ENCODE data around the gene C4B.
"Not testable (repeated sequence)": the region's sequence is repeated elsewhere in the genome, so short reads cannot be mapped to it uniquely, and the experiment has no call there.

The C4B gene

DNA sequence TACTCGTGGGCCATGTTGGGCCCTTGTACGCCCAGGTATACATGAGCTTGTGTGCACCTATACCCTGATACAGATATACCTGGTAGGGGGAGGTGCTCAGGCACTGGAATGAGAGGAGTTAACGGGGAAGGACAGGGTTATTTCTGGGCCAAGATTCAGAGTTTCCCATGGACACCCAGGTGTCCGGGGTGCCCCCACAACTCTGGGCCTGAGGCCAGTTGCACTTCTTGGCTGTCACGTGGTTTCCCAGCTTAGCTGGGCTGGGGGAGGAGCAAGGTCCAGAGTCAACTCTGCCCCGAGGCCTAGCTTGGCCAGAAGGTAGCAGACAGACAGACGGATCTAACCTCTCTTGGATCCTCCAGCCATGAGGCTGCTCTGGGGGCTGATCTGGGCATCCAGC lies 32.9 kb upstream of the C4B start, which contains the start of gene C4A:
Gene C4A (plus strand): TSS at position 314 of the 400 bp plus-strand sequence. CDS start 51 bp downstream, at position 365.
- not testable (repeated sequence) for DNase-seq (ENCODE audit: low read depth)

DNA sequence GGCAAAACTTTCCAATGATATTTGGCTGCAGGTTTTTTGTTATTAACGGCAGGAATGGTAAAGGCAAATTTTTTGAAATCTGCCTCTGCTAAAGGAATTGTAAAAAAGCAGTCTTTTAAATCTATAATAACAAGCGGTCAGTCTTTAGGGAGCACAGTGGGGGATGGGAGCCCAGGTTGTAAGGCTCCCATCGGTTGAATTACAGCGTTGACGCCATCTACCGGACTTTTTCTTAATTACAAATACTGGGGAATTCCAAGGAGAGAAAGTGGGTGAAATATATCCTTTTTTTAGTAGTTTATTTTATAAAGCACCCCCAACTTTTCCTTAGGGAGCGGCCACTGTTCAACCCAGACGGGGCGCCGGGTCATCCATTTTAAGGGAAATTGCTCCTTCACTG lies 25.2 kb upstream of the C4B start:
- DNase-seq (ENCODE audit: low read depth) = not testable (repeated sequence)

DNA sequence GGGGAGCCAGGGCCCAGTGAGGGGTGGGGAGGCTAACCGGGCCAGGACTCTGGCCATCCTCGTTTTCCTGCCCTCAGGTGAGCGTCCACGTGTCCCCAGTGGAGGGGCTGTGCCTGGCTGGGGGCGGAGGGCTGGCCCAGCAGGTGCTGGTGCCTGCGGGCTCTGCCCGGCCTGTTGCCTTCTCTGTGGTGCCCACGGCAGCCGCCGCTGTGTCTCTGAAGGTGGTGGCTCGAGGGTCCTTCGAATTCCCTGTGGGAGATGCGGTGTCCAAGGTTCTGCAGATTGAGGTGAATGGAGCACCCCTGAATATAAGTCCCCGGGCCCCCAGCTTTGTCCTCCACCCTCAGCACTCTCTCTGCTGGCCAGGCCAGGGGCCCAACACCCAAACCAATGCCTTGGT lies 20.2 kb upstream of the C4B start:
- DNase-seq (ENCODE audit: low read depth) = not testable (repeated sequence)

DNA sequence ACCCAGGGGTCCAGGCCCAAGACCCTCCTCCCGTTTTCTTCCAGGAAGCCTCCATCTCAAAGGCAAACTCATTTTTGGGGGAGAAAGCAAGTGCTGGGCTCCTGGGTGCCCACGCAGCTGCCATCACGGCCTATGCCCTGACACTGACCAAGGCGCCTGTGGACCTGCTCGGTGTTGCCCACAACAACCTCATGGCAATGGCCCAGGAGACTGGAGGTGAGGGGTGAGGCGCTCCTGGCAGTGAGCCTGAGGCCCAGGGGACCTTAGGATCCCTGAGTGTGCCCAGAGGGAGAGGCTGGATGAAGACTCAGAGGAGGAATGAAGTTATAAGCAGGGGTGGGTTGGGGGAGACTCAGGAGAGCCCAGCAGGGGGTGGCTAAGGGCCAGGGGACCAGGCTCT lies 18.2 kb upstream of the C4B start:
- DNase-seq (ENCODE audit: low read depth) = not testable (repeated sequence)

DNA sequence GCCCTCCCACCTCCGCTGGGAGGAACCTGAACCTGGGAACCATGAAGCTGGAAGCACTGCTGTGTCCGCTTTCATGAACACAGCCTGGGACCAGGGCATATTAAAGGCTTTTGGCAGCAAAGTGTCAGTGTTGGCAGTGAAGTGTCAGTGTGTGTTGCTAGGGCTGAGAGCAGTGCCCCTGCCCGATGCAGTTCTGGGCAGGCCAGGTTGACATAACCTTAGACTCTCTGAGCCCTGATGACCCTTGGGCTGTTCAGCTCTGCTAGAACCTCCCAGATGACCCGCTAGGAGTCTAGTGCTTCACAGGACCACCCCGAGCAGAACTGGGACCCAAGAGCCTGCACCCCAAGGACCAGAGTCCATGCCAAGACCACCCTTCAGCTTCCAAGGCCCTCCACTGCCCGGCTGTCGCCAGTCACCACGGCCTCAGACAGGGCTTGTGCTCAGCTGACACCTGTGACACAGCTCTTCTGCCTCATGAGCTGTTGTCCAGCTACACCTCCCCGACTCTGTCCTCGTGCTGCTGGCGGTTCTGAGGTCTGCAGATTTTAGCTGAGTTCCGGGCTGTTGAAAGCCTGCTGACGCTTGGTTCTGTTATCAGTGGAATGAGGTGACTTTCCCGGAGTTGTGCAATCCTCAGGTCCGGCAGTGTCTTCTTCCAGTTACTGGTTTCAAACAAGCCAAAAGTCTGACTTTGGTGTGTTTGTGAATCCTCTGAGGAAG lies 11.9 kb upstream of the C4B start:
- not testable (repeated sequence) for DNase-seq (ENCODE audit: low read depth)

DNA sequence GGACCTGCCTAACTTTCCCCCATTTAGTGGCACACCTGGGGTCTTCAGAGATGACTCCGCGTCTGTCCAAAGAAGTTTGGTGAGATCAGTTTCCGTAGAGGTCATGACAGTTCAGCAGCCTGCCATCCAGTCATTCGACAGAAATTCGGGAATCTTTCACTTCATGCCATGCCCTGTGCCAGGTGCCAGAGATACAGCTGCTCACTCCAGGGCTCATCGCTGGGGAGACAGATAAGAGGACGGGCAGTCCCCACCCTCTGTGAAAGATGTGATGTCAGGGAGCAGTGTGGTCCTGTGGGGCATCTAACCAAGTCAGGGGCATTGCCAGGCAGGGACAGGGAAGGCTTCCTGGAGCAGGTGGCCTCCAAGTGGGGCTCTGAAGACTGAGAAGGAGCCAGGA lies 11.3 kb upstream of the C4B start:
- DNase-seq (ENCODE audit: low read depth) = not testable (repeated sequence)

DNA sequence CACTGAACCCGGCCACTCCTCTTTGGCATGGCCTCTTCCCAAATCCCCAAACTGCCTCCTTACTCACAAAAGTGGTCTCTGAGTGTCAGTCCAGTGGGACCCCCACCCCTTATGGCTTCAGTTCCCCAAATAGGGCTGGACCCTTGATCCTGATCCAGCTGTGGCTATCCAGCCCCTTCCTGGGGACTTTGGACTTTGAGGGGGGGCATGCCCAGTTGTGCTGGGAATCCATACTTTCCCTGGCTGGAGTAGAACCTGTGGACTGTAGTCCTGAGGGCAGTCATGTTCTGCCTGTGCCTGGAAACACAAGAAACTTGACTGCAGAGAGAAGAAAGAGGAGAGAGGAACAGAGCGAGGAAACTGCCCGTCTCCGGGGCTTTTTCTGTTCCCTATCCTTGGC lies 10.2 kb upstream of the C4B start:
- DNase-seq (ENCODE audit: low read depth) = not testable (repeated sequence)

DNA sequence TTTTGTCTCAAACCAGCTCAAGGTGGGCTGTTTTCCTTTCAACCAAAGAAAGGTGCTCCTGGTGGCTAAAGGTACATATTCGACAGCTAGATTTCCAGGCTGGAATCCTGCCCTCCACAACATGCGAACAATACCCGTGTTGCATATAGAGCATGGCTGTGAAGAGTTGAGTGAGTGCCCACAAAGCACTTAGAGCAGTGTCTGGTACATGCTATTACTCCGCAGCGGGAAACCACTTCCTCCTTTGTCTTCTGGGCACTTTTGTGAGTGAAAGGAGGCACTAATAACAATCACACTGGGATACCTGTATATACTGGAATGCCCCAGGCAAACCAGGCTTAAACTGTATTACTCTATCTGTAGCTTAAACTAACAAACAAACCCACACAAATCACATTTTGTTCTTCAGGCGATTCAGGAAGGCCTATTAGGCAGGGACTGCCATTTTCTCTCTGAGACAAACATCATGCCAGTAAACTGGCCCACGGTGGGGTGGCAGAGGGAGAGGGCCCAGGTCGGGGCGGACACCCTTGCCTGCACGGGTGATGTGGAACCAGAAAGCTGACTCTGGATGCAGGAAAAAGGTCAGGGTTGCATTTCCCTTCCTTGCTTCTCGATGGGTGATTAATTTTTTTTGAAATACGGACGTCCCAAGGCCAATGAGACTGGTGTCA lies 9.6 kb upstream of the C4B start:
- not testable (repeated sequence) for DNase-seq (ENCODE audit: low read depth)

DNA sequence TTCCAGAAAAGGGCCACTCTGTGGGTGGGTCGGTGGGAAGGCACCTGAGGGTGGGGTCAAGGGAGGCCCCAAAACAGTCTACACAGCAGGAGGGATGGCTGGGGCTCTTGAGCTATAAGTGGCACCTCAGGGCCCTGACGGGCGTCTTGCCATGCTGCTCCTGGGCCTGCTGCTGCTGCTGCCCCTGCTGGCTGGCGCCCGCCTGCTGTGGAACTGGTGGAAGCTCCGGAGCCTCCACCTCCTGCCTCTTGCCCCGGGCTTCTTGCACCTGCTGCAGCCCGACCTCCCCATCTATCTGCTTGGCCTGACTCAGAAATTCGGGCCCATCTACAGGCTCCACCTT lies 9.1 kb upstream of the C4B start:
- not testable (repeated sequence) for DNase-seq (ENCODE audit: low read depth)

DNA sequence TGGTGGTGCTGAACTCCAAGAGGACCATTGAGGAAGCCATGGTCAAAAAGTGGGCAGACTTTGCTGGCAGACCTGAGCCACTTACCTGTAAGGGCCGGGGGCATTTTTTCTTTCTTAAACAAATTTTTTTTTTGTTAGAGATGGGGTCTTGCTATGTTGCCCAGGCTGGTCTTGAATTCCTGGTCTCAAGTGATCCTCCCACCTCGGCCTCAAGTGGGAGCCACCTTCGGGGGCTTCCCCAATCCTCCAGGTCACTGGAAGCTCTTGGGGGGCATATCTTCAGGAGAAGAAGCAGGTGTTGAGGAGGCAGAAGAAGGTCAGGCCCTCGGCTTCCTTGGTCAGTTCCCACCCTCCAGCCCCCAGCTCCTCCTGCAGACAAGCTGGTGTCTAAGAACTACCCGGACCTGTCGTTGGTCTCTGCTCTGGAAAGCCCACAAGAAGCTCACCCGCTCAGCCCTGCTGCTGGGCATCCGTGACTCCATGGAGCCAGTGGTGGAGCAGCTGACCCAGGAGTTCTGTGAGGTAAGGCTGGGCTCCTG lies 8.5 kb upstream of the C4B start:
- DNase-seq (ENCODE audit: low read depth) = not testable (repeated sequence)

DNA sequence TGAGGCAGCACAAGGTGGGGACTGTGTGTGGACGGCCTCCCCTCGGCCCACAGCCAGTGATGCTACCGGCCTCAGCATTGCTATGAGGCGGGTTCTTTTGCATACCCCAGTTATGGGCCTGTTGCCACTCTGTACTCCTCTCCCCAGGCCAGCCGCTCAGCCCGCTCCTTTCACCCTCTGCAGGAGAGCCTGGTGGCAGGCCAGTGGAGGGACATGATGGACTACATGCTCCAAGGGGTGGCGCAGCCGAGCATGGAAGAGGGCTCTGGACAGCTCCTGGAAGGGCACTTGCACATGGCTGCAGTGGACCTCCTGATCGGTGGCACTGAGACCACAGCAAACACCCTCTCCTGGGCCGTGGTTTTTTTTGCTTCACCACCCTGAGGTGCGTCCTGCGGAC lies 7.5 kb upstream of the C4B start:
- DNase-seq (ENCODE audit: low read depth) = not testable (repeated sequence)

DNA sequence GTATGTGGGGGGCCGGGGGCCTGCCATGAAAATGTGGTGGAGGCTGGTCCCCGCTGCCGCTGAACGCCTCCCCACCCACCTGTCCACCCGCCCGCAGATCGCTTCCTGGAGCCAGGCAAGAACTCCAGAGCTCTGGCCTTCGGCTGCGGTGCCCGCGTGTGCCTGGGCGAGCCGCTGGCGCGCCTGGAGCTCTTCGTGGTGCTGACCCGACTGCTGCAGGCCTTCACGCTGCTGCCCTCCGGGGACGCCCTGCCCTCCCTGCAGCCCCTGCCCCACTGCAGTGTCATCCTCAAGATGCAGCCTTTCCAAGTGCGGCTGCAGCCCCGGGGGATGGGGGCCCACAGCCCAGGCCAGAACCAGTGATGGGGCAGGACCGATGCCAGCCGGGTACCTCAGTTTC lies 6.6 kb upstream of the C4B start:
- not testable (repeated sequence) for DNase-seq (ENCODE audit: low read depth)

DNA sequence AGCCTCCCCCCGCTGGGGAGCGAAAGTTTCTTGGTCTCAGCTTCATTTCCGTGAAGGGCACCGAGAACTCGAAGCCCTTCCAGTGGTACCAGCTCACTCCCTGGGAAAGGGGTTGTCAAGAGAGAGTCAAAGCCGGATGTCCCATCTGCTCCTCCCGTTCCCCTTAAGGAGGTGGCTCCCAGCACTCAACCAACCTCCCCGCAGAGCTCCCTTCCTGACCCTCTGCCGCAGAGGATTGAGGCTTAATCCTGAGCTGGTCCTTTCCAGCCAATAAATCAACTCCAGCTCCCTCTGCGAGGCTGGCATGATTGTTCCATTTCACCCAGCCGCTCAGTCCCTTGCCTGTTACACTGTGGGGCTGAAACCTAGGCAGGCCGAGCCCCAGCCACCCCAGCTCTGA lies 6.0 kb upstream of the C4B start:
- not testable (repeated sequence) for DNase-seq (ENCODE audit: low read depth)

DNA sequence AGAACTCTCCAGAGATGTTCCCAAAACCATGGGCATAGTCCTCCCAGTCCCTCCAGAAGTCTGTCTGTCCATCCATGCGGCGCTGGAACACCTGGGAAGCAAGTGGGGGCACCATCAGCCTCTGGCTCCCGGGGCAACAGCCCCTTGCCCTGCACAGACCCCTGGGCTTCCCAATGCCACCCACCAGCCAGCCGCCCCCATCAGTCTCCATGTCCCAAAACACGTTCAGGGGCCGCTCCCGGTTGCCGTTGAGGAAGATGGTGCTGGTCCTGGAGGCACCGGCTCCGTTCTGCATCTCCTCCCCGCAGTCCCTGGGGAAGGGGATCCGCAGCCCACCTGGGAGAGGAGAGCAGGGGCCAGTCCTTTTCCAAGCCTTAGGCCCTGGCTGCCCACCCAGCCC lies 5.1 kb upstream of the C4B start:
- not testable (repeated sequence) for DNase-seq (ENCODE audit: low read depth)

DNA sequence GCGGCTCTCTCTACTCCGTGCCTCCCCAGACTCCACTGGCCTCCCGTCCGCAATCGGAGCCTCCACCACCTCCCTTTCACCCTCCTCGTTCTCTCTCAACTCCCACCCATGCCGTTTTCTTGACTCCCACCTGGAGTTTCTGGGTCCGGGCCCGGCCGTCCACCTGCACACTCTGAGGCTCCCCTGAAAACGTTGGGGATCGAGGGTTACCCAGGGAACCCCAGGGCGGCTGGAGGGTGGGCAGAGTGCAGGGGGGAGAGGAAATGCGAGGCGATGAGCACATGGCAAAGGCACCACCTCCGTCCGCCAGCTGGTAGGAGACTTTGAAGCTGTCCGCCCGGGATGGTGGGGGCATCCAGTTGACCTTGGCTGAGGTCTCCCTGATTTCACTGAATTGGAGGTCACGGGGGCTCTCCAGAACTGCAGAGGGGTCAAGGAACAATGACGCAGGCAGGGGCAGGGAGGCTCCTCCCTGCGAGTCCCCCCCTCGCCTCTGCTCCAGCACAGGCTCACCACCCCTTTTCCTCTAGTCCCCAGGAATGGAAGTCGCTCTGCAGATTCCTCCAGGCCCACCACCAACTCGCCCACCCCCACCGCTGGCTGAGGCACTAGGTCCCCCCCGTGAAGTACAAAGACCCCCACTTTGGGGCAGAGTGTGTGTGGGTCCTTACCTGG lies 3.6 kb upstream of the C4B start:
- not testable (repeated sequence) for DNase-seq (ENCODE audit: low read depth)

DNA sequence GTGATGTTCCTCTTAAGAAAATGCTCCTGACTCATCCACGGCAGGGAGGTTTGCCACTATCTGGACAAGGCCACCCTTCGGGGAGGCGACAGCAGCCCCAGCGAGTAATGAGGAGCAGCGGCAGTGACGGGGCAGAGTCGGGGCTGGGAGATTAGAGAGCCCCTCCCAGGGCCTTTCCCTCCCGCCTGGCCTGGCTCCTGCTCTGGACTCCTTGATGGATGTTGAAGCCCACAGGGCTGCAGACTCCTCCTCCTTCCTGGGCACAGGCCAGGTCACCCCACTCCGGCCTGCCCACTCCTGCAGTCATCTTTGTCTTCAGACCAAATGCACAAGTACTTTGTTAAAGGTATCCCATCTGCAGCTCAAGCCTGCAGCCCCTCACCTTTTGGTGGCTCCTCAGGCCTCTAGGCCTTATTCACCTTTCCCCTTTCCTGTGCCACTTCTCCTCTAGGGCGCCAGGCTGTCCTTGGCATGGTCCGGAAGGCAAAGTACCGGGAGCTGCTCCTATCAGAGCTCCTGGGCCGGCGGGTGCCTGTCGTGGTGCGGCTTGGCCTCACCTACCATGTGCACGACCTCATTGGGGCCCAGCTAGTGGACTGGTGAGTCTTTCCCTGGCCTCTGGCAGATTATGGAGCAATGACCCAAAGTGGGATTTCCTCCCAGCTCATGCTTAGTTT lies 1.5 kb upstream of the C4B start:
- not testable (repeated sequence) for DNase-seq (ENCODE audit: low read depth)

DNA sequence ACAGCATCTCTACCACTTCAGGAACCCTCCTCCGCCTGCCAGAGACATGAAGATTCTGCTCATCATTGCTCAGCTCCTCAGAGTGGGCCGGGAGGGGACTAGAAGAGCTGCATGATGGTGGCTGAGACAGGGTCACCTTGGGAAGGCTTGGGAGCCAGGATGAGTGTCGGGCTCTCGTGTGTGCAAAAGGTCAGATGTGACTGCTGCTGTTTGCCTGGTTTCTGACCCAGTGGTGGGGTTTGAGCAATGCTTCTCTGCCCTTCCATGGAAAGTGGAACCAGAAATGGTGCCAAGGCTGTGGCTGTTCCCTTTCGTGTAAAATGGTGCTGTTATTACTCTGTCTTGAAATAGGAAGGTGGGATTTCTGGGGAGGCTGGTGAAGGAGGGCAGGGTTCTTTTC lies 857 bp upstream of the C4B start:
- not testable (repeated sequence) for DNase-seq (ENCODE audit: low read depth)

DNA sequence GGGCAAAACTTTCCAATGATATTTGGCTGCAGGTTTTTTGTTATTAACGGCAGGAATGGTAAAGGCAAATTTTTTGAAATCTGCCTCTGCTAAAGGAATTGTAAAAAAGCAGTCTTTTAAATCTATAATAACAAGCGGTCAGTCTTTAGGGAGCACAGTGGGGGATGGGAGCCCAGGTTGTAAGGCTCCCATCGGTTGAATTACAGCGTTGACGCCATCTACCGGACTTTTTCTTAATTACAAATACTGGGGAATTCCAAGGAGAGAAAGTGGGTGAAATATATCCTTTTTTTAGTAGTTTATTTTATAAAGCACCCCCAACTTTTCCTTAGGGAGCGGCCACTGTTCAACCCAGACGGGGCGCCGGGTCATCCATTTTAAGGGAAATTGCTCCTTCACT lies 7.5 kb downstream of the C4B start:
- DNase-seq (ENCODE audit: low read depth) = not testable (repeated sequence)

DNA sequence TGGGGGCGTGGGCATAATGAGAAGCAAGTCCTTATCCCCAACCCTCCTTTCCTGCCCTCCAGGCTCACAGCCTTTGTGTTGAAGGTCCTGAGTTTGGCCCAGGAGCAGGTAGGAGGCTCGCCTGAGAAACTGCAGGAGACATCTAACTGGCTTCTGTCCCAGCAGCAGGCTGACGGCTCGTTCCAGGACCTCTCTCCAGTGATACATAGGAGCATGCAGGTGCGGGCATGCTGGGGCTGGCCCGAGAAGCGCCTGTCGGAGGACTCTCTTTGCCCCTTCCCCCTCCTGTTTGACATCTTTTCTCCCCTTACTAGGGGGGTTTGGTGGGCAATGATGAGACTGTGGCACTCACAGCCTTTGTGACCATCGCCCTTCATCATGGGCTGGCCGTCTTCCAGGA lies 14.0 kb downstream of the C4B start:
- not testable (repeated sequence) for DNase-seq (ENCODE audit: low read depth)

DNA sequence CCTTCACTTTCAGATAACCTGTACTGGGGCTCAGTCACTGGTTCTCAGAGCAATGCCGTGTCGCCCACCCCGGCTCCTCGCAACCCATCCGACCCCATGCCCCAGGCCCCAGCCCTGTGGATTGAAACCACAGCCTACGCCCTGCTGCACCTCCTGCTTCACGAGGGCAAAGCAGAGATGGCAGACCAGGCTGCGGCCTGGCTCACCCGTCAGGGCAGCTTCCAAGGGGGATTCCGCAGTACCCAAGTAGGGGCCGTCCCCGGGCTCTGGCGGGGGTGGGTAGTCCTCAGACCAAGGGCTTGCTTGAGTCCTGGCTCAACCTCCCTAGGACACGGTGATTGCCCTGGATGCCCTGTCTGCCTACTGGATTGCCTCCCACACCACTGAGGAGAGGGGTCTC lies 15.0 kb downstream of the C4B start:
- DNase-seq (ENCODE audit: low read depth) = not testable (repeated sequence)

DNA sequence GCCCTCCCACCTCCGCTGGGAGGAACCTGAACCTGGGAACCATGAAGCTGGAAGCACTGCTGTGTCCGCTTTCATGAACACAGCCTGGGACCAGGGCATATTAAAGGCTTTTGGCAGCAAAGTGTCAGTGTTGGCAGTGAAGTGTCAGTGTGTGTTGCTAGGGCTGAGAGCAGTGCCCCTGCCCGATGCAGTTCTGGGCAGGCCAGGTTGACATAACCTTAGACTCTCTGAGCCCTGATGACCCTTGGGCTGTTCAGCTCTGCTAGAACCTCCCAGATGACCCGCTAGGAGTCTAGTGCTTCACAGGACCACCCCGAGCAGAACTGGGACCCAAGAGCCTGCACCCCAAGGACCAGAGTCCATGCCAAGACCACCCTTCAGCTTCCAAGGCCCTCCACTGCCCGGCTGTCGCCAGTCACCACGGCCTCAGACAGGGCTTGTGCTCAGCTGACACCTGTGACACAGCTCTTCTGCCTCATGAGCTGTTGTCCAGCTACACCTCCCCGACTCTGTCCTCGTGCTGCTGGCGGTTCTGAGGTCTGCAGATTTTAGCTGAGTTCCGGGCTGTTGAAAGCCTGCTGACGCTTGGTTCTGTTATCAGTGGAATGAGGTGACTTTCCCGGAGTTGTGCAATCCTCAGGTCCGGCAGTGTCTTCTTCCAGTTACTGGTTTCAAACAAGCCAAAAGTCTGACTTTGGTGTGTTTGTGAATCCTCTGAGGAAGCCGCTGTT lies 20.9 kb downstream of the C4B start:
- not testable (repeated sequence) for DNase-seq (ENCODE audit: low read depth)
